Activated T-helper 17 cell treated with anti-CD3 and anti-CD28 coated beads, Interleukin-2, amount 50 U/mL, for 72 hours (primary cell): Measurements from ENCODE around the gene TANC1. TPM values are rescaled to one million over a fixed set of nuclear protein-coding genes. Genes with fewer than 3 reads are reported as not detected.

Experiments
- ATAC-seq: fragments of 150-1000 bp; cut with Tn5 transposase; replicated peaks from 2 replicates; pipeline ENCODE4 v1.10.0; 2021; ENCODE audit warnings: mild to moderate bottlenecking, moderate library complexity
- H3K27ac Mint-ChIP-seq: one replicate; pipeline ENCODE4 v1.8.0; 2022; ENCODE audit warnings: mixed read lengths
- H3K27me3 Mint-ChIP-seq: one replicate; pipeline ENCODE4 v1.8.0; 2022; ENCODE audit warnings: mixed read lengths
- H3K36me3 Mint-ChIP-seq: one replicate; pipeline ENCODE4 v1.8.0; 2022; ENCODE audit warnings: low read depth, mild to moderate bottlenecking, mixed read lengths
- H3K4me1 Mint-ChIP-seq: one replicate; pipeline ENCODE4 v1.8.0; 2022; ENCODE audit warnings: mixed read lengths
- H3K4me3 Mint-ChIP-seq: one replicate; pipeline ENCODE4 v1.8.0; 2022; ENCODE audit warnings: mild to moderate bottlenecking, mixed read lengths
- H3K9me3 Mint-ChIP-seq: one replicate; pipeline ENCODE4 v1.8.0; 2022; ENCODE audit warnings: mixed read lengths
- total RNA-seq, 2 donors: library from RNA; stranded (reverse); gene quantifications; one replicate each; pipeline ENCODE4 v1.2.3, GENCODE V29; 2022

Gene TANC1
- total RNA-seq, 2 donors from 2014 or later: 1.4 to 1.7 TPM

GRCh38 chr2:158996378-158996993 lies 28.0 kb downstream of the TANC1 start:
- Mint-ChIP-seq H3K9me3 (no peaks in the 10 kb centered on the region), H3K36me3 (no peaks in the 10 kb centered on the region), H3K4me3 (no peak overlapping the region), H3K4me1 (no peaks in the 10 kb centered on the region), H3K27ac (no peak overlapping the region), H3K27me3 (no peaks in the 10 kb centered on the region)
- ATAC-seq: no peak

GRCh38 chr2:158997037-158997790 lies 28.8 kb downstream of the TANC1 start:
- no peak for ATAC-seq
- H3K4me3 Mint-ChIP-seq: no peak overlapping the region
- no peaks in the 10 kb centered on the region for H3K36me3 Mint-ChIP-seq
- H3K27me3 Mint-ChIP-seq: no peaks in the 10 kb centered on the region
- H3K27ac Mint-ChIP-seq: no peak overlapping the region
- H3K4me1 Mint-ChIP-seq: no peaks in the 10 kb centered on the region
- H3K9me3 Mint-ChIP-seq: no peaks in the 10 kb centered on the region

GRCh38 chr2:158998551-158999248 lies 30.3 kb downstream of the TANC1 start:
- Mint-ChIP-seq H3K36me3 (no peaks in the 10 kb centered on the region), H3K4me1 (no peaks in the 10 kb centered on the region), H3K9me3 (no peaks in the 10 kb centered on the region), H3K27ac (no peak overlapping the region), H3K4me3 (no peak overlapping the region), H3K27me3 (no peaks in the 10 kb centered on the region)
- no peak for ATAC-seq

- Mint-ChIP-seq H3K4me1 (no peaks in the 10 kb centered on the region), H3K27ac (no peak overlapping the region), H3K9me3 (no peaks in the 10 kb centered on the region), H3K27me3 (no peaks in the 10 kb centered on the region), H3K4me3 (no peak overlapping the region), H3K36me3 (no peaks in the 10 kb centered on the region)
- peak; percentile 47 for ATAC-seq
Measured at GRCh38 chr2:158999458-158999857, 31.0 kb downstream of the TANC1 start.

GRCh38 chr2:159000072-159000471 lies 31.6 kb downstream of the TANC1 start:
- no peaks in the 10 kb centered on the region for H3K27me3 Mint-ChIP-seq
- no peak for ATAC-seq
- H3K4me1 Mint-ChIP-seq: no peaks in the 10 kb centered on the region
- no peak overlapping the region for H3K4me3 Mint-ChIP-seq
- no peaks in the 10 kb centered on the region for H3K36me3 Mint-ChIP-seq
- no peaks in the 10 kb centered on the region for H3K9me3 Mint-ChIP-seq
- H3K27ac Mint-ChIP-seq: no peak overlapping the region

GRCh38 chr2:159002462-159003111 lies 34.1 kb downstream of the TANC1 start:
- Mint-ChIP-seq H3K27me3 (no peaks in the 10 kb centered on the region), H3K36me3 (no peaks in the 10 kb centered on the region), H3K4me1 (no peaks in the 10 kb centered on the region), H3K27ac (no peak overlapping the region), H3K9me3 (no peaks in the 10 kb centered on the region), H3K4me3 (no peak overlapping the region)
- ATAC-seq: no peak

- ATAC-seq: no peak
- Mint-ChIP-seq H3K27me3 (no peaks in the 10 kb centered on the region), H3K36me3 (no peaks in the 10 kb centered on the region), H3K4me3 (no peak overlapping the region), H3K9me3 (no peaks in the 10 kb centered on the region), H3K4me1 (no peaks in the 10 kb centered on the region), H3K27ac (no peak overlapping the region)
Measured at GRCh38 chr2:159003555-159003954, 35.1 kb downstream of the TANC1 start.

- no peak for ATAC-seq
- no peaks in the 10 kb centered on the region for H3K36me3 Mint-ChIP-seq
- H3K9me3 Mint-ChIP-seq: no peaks in the 10 kb centered on the region
- no peak overlapping the region for H3K27ac Mint-ChIP-seq
- peaks cover under 1% of the 10 kb centered on the region for H3K4me1 Mint-ChIP-seq
- H3K4me3 Mint-ChIP-seq: no peak overlapping the region
- no peaks in the 10 kb centered on the region for H3K27me3 Mint-ChIP-seq
Measured at GRCh38 chr2:159004849-159005248, 36.4 kb downstream of the TANC1 start.

- Mint-ChIP-seq H3K27me3 (no peaks in the 10 kb centered on the region), H3K27ac (peak overlapping the region; percentile 83), H3K4me1 (peaks cover 18% of the 10 kb centered on the region), H3K36me3 (no peaks in the 10 kb centered on the region), H3K4me3 (no peak overlapping the region), H3K9me3 (peaks cover 10% of the 10 kb centered on the region)
- ATAC-seq: no peak
Measured at GRCh38 chr2:159009940-159010339, 41.5 kb downstream of the TANC1 start.

GRCh38 chr2:159010340-159010739 lies 41.9 kb downstream of the TANC1 start:
- Mint-ChIP-seq H3K27ac (peak overlapping the region; percentile 83), H3K27me3 (no peaks in the 10 kb centered on the region), H3K9me3 (peaks cover 10% of the 10 kb centered on the region), H3K36me3 (no peaks in the 10 kb centered on the region), H3K4me3 (peak overlapping the region; percentile 15), H3K4me1 (peaks cover 18% of the 10 kb centered on the region)
- peak; percentile 71 for ATAC-seq

- H3K27me3 Mint-ChIP-seq: no peaks in the 10 kb centered on the region
- peak; percentile 90 for ATAC-seq
- peaks cover 18% of the 10 kb centered on the region for H3K4me1 Mint-ChIP-seq
- H3K4me3 Mint-ChIP-seq: peak overlapping the region; percentile 15
- H3K9me3 Mint-ChIP-seq: peaks cover 15% of the 10 kb centered on the region
- H3K27ac Mint-ChIP-seq: peak overlapping the region; percentile 83
- no peaks in the 10 kb centered on the region for H3K36me3 Mint-ChIP-seq
Measured at GRCh38 chr2:159010963-159011362, 42.5 kb downstream of the TANC1 start.

GRCh38 chr2:159012142-159012541 lies 43.7 kb downstream of the TANC1 start:
- Mint-ChIP-seq H3K36me3 (no peaks in the 10 kb centered on the region), H3K27me3 (no peaks in the 10 kb centered on the region), H3K4me3 (no peak overlapping the region), H3K4me1 (peaks cover 18% of the 10 kb centered on the region), H3K9me3 (peaks cover 22% of the 10 kb centered on the region), H3K27ac (no peak overlapping the region)
- ATAC-seq: no peak

- ATAC-seq: no peak
- no peak overlapping the region for H3K27ac Mint-ChIP-seq
Measured at GRCh38 chr2:159013103-159013502, 44.7 kb downstream of the TANC1 start.

GRCh38 chr2:159015174-159015573 lies 46.7 kb downstream of the TANC1 start:
- H3K4me3 Mint-ChIP-seq: no peak overlapping the region

More at GRCh38 chr2:159013103-159013502, 44.7 kb downstream of the TANC1 start:
- Mint-ChIP-seq H3K36me3 (no peaks in the 10 kb centered on the region), H3K4me1 (peaks cover 18% of the 10 kb centered on the region), H3K9me3 (peaks cover 22% of the 10 kb centered on the region), H3K27me3 (no peaks in the 10 kb centered on the region), H3K4me3 (no peak overlapping the region)

More at GRCh38 chr2:159015174-159015573, 46.7 kb downstream of the TANC1 start:
- H3K9me3 Mint-ChIP-seq: peaks cover 22% of the 10 kb centered on the region
- H3K4me1 Mint-ChIP-seq: peaks cover 14% of the 10 kb centered on the region
- no peak for ATAC-seq
- no peaks in the 10 kb centered on the region for H3K36me3 Mint-ChIP-seq
- no peak overlapping the region for H3K27ac Mint-ChIP-seq
- H3K27me3 Mint-ChIP-seq: no peaks in the 10 kb centered on the region
